HCT116 (cell line): Measurements from ENCODE around the gene BRD7. TPM values are rescaled to one million over a fixed set of nuclear protein-coding genes. Genes with fewer than 3 reads are reported as not detected.

Source experiments
- ATAC-seq: fragments of 200-7000 bp; cut with Tn5 transposase; 2 replicates; pipeline ENCODE4 v1.9.1; 2020; ENCODE audit warnings: mild to moderate bottlenecking, moderate library complexity
- BruUV-seq: library from RNA; stranded (reverse); fragments of 400-500 nt; replicated peaks from 2 replicates; lab custom pipeline; 2021; lab: Mats Ljungman, UMichigan
- CTCF ChIA-PET: fragments of 300-600 bp; sonication (Branson Sonifier 250); formaldehyde crosslinking; loops from one replicate; lab custom pipeline; 2021; ENCODE audit warnings: antibody characterized with exemption; lab: Charles Lee
- POLR2A ChIA-PET: fragments of 300-600, 350-600 bp; sonication (Branson Sonifier 250); formaldehyde crosslinking; loops from one replicate; lab custom pipeline; 2021; ENCODE audit warnings: antibody characterized with exemption; lab: Charles Lee
- RAD21 ChIA-PET, 2 experiments: fragments of 300-600 bp; sonication (Branson Sonifier 250); formaldehyde crosslinking; loops; one replicate each; lab custom pipeline; 2023; ENCODE audit warnings: low total read pairs in 2 of 2; ENCODE audit not compliant: uncharacterized antibody in 2 of 2, unreplicated experiment in 2 of 2, low non-redundant PET in 1 of 2; lab: Charles Lee
- DNase-seq: peaks from one replicate; pipeline ENCODE4 v3.0.0-alpha.2; 2010; ENCODE audit warnings: low read depth, low spot score
- H2AFZ ChIP-seq: fragments of 200-600 bp; shearing (Covaris generic), sonication (generic); 2 replicates; pipeline ENCODE4 v1.6.1; 2017; ENCODE audit warnings: low read depth, mixed run types, mixed read lengths, antibody characterized with exemption, low read length; ENCODE audit not compliant: poor library complexity, severe bottlenecking
- H3K27ac ChIP-seq: 2 replicates; pipeline ENCODE4 v1.5.1; 2012; ENCODE audit warnings: low read depth, low read length
- H3K27me3 ChIP-seq: fragments of 200-600 bp; sonication (generic); 2 replicates; pipeline ENCODE4 v1.6.1; 2016; ENCODE audit warnings: mixed run types, low read length, mixed read lengths; ENCODE audit not compliant: insufficient read depth
- H3K36me3 ChIP-seq, 2 experiments: fragments of 200-500 bp in 1 of 2; fragments of 200-600 bp in 1 of 2; sonication (Bioruptor generic) in 1 of 2; sonication (generic) in 1 of 2; 2 replicates each; pipeline versions ENCODE4 v1.5.1 to v1.6.1; 2014 to 2016; ENCODE audit warnings: low read length in 2 of 2, inconsistent platforms in 1 of 2, mixed read lengths in 1 of 2, mixed run types in 1 of 2; ENCODE audit not compliant: insufficient read depth in 2 of 2, control insufficient read depth in 1 of 2
- H3K4me1 ChIP-seq, 2 experiments: fragments of 200-600 bp in 1 of 2; sonication (generic) in 1 of 2; 2 replicates each; pipeline versions ENCODE4 v1.5.1 to v1.6.1; 2012 to 2017; ENCODE audit warnings: low read length in 2 of 2, inconsistent platforms in 1 of 2, mild to moderate bottlenecking in 1 of 2, mixed read lengths in 1 of 2, mixed run types in 1 of 2, moderate library complexity in 1 of 2; ENCODE audit not compliant: insufficient read depth in 2 of 2, control insufficient read depth in 1 of 2
- H3K4me2 ChIP-seq: fragments of 200-600 bp; sonication (generic); 2 replicates; pipeline ENCODE4 v1.6.1; 2017; ENCODE audit warnings: mixed run types, low read length, mixed read lengths
- H3K4me3 ChIP-seq, 2 experiments: fragments of 200-600 bp in 1 of 2; sonication (generic) in 1 of 2; replicated peaks in 1 of 2; 2 replicates each; pipeline ENCODE4 v1.5.1; 2011 to 2016; ENCODE audit warnings: low read length in 2 of 2, control low read depth in 1 of 2, low read depth in 1 of 2, mild to moderate bottlenecking in 1 of 2, mixed read lengths in 1 of 2, mixed run types in 1 of 2
- H3K79me2 ChIP-seq: fragments of 200-600 bp; sonication (generic); 2 replicates; pipeline ENCODE4 v1.6.1; 2017; ENCODE audit warnings: mild to moderate bottlenecking, mixed run types, low read length, moderate library complexity, mixed read lengths; ENCODE audit not compliant: insufficient read depth
- H3K9ac ChIP-seq: fragments of 200-600 bp; sonication (generic); 2 replicates; pipeline ENCODE4 v1.6.1; 2016; ENCODE audit warnings: low read length, mixed read lengths
- H3K9me2 ChIP-seq: fragments of 200-600 bp; sonication (generic), shearing (Covaris generic); 2 replicates; pipeline ENCODE4 v1.6.1; 2017; ENCODE audit warnings: mixed run types, mild to moderate bottlenecking, moderate library complexity; ENCODE audit not compliant: insufficient read depth
- H3K9me3 ChIP-seq, 2 experiments: fragments of 200-500 bp in 1 of 2; fragments of 200-600 bp in 1 of 2; sonication (Bioruptor generic) in 1 of 2; sonication (generic) in 1 of 2; 2 replicates each; pipeline ENCODE4 v1.6.1; 2014 to 2017; ENCODE audit warnings: low read length in 2 of 2, mixed read lengths in 2 of 2, inconsistent platforms in 1 of 2, low read depth in 1 of 2, mild to moderate bottlenecking in 1 of 2, mixed run types in 1 of 2, moderate library complexity in 1 of 2; ENCODE audit not compliant: control insufficient read depth in 1 of 2, insufficient read depth in 1 of 2
- H4K20me1 ChIP-seq: fragments of 200-600 bp; sonication (generic), shearing (Covaris generic); 2 replicates; pipeline ENCODE4 v1.6.1; 2017; ENCODE audit warnings: mixed run types, mild to moderate bottlenecking, moderate library complexity; ENCODE audit not compliant: insufficient read depth
- CEBPB ChIP-seq: IDR thresholded peaks from 2 replicates; pipeline ENCODE4 v1.6.1; 2012; ENCODE audit warnings: low read depth
- EGR1 ChIP-seq: IDR thresholded peaks from 2 replicates; pipeline ENCODE4 v1.6.1; 2012; ENCODE audit warnings: low read depth
- FOSL1 ChIP-seq: IDR thresholded peaks from 2 replicates; pipeline ENCODE4 v1.6.1; 2012; ENCODE audit warnings: low read depth
- JUND ChIP-seq: IDR thresholded peaks from 2 replicates; pipeline ENCODE4 v1.6.1; 2012
- POLR2A ChIP-seq: IDR thresholded peaks from 2 replicates; pipeline ENCODE4 v1.7.0; 2011; ENCODE audit warnings: borderline replicate concordance; ENCODE audit not compliant: insufficient read depth, insufficient read length; ENCODE audit errors: extremely low read depth
- RAD21 ChIP-seq: IDR thresholded peaks from 2 replicates; pipeline ENCODE4 v1.6.1; 2012; ENCODE audit warnings: low read depth, mild to moderate bottlenecking
- SP1 ChIP-seq: IDR thresholded peaks from 2 replicates; pipeline ENCODE4 v1.6.1; 2012; ENCODE audit warnings: low read depth
- SRF ChIP-seq: IDR thresholded peaks from 2 replicates; pipeline ENCODE4 v1.6.1; 2012; ENCODE audit warnings: low read depth
- YY1 ChIP-seq: IDR thresholded peaks from 2 replicates; pipeline ENCODE4 v1.6.1; 2011; ENCODE audit warnings: low read length, low read depth, moderate library complexity, mild to moderate bottlenecking; ENCODE audit not compliant: insufficient replicate concordance; ENCODE audit errors: extremely low read depth
- ZFX ChIP-seq: fragments of 450-650 bp; IDR thresholded peaks from 2 replicates; pipeline ENCODE4 v1.6.1; 2017
- ZNF274 ChIP-seq: fragments of 200-500 bp; sonication (Bioruptor generic); IDR thresholded peaks from 2 replicates; pipeline ENCODE4 v1.6.1; 2014; ENCODE audit warnings: mild to moderate bottlenecking, low read depth, low read length, inconsistent platforms
- intact Hi-C: fragments of 100-400 bp; cut with micrococcal nuclease; formaldehyde crosslinking; loops from 2 replicates; pipeline ENCODE4 v1.10.0; 2022
- total RNA-seq: library from RNA; stranded (reverse); gene quantifications from one replicate; pipeline ENCODE4 v1.2.1, GENCODE V29; 2021; ENCODE audit not compliant: unreplicated experiment
- TF ChIP-seq, protein P1 (sequence below): IDR thresholded peaks from 2 replicates; pipeline ENCODE4 v1.6.1; 2012
- TF ChIP-seq, protein P2 (sequence below): IDR thresholded peaks from 2 replicates; pipeline ENCODE4 v1.6.1; 2011; ENCODE audit warnings: mild to moderate bottlenecking, low read length, moderate library complexity; ENCODE audit not compliant: insufficient replicate concordance; ENCODE audit errors: extremely low read depth
- TF ChIP-seq, protein P3 (sequence below): IDR thresholded peaks from 2 replicates; pipeline ENCODE4 v1.6.1; 2012; ENCODE audit warnings: low read depth
- TF ChIP-seq, protein P4 (sequence below): IDR thresholded peaks from 2 replicates; pipeline ENCODE4 v1.6.1; 2012

Gene BRD7
- total RNA-seq, 1 experiment from 2014 or later: 85.4 TPM

DNA sequence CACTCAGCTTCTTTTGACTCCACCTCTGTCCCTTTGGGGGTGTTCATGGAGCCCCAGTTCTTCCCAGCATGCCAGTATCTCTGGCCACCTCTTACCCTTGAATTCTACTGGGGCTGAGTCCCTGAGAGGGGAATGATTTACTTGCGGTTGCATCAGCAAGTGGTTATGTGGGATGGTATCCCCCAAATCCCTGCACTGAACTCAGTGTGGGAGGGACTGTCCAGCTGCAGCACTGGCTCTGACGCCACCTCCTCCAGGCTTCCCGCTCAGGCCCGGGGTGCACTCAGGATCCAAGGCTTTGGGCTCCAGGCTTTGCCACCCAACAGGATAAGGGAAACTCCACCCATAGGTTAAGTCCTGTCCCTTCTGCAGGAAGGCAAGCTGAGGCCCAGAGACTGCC is 21.1 kb upstream of the BRD7 start:
- H4K20me1 ChIP-seq: no peaks in the 10 kb centered on the region
- intact Hi-C loops: no loop called here
- no peak for ATAC-seq

More for the DNA sequence above, 21.1 kb upstream of the BRD7 start:
- H3K4me3 ChIP-seq: no peak overlapping the region
- TF ChIP-seq, protein P1, sequence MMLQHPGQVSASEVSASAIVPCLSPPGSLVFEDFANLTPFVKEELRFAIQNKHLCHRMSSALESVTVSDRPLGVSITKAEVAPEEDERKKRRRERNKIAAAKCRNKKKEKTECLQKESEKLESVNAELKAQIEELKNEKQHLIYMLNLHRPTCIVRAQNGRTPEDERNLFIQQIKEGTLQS: no peak
- TF ChIP-seq SP1 (no peak), SRF (no peak), RAD21 (no peak), POLR2A (no peak), CEBPB (no peak), JUND (no peak), ZFX (no peak), FOSL1 (no peak), YY1 (no peak), EGR1 (no peak), ZNF274 (no peak)
- TF ChIP-seq, protein P2, sequence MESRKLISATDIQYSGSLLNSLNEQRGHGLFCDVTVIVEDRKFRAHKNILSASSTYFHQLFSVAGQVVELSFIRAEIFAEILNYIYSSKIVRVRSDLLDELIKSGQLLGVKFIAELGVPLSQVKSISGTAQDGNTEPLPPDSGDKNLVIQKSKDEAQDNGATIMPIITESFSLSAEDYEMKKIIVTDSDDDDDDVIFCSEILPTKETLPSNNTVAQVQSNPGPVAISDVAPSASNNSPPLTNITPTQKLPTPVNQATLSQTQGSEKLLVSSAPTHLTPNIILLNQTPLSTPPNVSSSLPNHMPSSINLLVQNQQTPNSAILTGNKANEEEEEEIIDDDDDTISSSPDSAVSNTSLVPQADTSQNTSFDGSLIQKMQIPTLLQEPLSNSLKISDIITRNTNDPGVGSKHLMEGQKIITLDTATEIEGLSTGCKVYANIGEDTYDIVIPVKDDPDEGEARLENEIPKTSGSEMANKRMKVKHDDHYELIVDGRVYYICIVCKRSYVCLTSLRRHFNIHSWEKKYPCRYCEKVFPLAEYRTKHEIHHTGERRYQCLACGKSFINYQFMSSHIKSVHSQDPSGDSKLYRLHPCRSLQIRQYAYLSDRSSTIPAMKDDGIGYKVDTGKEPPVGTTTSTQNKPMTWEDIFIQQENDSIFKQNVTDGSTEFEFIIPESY: no peak
- TF ChIP-seq, protein P3, sequence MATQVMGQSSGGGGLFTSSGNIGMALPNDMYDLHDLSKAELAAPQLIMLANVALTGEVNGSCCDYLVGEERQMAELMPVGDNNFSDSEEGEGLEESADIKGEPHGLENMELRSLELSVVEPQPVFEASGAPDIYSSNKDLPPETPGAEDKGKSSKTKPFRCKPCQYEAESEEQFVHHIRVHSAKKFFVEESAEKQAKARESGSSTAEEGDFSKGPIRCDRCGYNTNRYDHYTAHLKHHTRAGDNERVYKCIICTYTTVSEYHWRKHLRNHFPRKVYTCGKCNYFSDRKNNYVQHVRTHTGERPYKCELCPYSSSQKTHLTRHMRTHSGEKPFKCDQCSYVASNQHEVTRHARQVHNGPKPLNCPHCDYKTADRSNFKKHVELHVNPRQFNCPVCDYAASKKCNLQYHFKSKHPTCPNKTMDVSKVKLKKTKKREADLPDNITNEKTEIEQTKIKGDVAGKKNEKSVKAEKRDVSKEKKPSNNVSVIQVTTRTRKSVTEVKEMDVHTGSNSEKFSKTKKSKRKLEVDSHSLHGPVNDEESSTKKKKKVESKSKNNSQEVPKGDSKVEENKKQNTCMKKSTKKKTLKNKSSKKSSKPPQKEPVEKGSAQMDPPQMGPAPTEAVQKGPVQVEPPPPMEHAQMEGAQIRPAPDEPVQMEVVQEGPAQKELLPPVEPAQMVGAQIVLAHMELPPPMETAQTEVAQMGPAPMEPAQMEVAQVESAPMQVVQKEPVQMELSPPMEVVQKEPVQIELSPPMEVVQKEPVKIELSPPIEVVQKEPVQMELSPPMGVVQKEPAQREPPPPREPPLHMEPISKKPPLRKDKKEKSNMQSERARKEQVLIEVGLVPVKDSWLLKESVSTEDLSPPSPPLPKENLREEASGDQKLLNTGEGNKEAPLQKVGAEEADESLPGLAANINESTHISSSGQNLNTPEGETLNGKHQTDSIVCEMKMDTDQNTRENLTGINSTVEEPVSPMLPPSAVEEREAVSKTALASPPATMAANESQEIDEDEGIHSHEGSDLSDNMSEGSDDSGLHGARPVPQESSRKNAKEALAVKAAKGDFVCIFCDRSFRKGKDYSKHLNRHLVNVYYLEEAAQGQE: no peak
- TF ChIP-seq, protein P4, sequence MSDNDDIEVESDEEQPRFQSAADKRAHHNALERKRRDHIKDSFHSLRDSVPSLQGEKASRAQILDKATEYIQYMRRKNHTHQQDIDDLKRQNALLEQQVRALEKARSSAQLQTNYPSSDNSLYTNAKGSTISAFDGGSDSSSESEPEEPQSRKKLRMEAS: no peak
- ChIA-PET CTCF (no interaction called here), RAD21 (no interaction called here), POLR2A (no interaction called here)
- 0 out of 4 replicates have a peak, but pooled peaks cover 0 to 4% of the 10 kb centered on the region in 2 experiments for H3K4me1 ChIP-seq
- BruUV-seq: no TSS peak
- no peak for DNase-seq
- no peaks in the 10 kb centered on the region for H3K36me3 ChIP-seq
- H3K9me2 ChIP-seq: no peaks in the 10 kb centered on the region
- H3K9me3 ChIP-seq: no peaks in the 10 kb centered on the region
- H3K9ac ChIP-seq: no peak overlapping the region
- no peaks in the 10 kb centered on the region for H3K27me3 ChIP-seq
- no peaks in the 10 kb centered on the region for H3K79me2 ChIP-seq
- H2AFZ ChIP-seq: no peak overlapping the region
- H3K27ac ChIP-seq: no peak overlapping the region
- H3K4me2 ChIP-seq: no peak overlapping the region
